Gastroesophageal sphincter (tissue), 3 donors: ENCODE results near the gene ZMYND19.

Source experiments
- EP300 ChIP-seq: sonication (generic); formaldehyde crosslinking; IDR thresholded peaks from one replicate; pipeline ENCODE4 v1.6.1; 2017; ENCODE audit warnings: antibody characterized with exemption, mild to moderate bottlenecking
- POLR2A ChIP-seq, 2 donors: fragments of 450-650 bp; IDR thresholded peaks; one replicate each; pipeline ENCODE4 v1.6.1; 2017; ENCODE audit warnings: antibody characterized with exemption in 2 of 2, mild to moderate bottlenecking in 2 of 2, moderate library complexity in 1 of 2
- POLR2AphosphoS5 ChIP-seq: sonication (generic); formaldehyde crosslinking; IDR thresholded peaks from one replicate; pipeline ENCODE4 v1.6.1; 2017; ENCODE audit warnings: antibody characterized with exemption
- TF ChIP-seq, protein P1 (sequence below), 4 experiments: fragments of 200-600 bp in 2 of 4; fragments of 450-650 bp in 2 of 4; sonication (generic) in 1 of 4; IDR thresholded peaks; one replicate each; pipeline ENCODE4 v1.5.1; 2017 to 2019; ENCODE audit warnings: antibody characterized with exemption in 4 of 4, mild to moderate bottlenecking in 2 of 4, moderate library complexity in 2 of 4

- TF ChIP-seq, protein P1, sequence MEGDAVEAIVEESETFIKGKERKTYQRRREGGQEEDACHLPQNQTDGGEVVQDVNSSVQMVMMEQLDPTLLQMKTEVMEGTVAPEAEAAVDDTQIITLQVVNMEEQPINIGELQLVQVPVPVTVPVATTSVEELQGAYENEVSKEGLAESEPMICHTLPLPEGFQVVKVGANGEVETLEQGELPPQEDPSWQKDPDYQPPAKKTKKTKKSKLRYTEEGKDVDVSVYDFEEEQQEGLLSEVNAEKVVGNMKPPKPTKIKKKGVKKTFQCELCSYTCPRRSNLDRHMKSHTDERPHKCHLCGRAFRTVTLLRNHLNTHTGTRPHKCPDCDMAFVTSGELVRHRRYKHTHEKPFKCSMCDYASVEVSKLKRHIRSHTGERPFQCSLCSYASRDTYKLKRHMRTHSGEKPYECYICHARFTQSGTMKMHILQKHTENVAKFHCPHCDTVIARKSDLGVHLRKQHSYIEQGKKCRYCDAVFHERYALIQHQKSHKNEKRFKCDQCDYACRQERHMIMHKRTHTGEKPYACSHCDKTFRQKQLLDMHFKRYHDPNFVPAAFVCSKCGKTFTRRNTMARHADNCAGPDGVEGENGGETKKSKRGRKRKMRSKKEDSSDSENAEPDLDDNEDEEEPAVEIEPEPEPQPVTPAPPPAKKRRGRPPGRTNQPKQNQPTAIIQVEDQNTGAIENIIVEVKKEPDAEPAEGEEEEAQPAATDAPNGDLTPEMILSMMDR (IDR thresholded peaks at IDR 0.05) = no peak
- TF ChIP-seq POLR2A (IDR thresholded peaks at IDR 0.05) = no peak
- TF ChIP-seq POLR2AphosphoS5 = no peak
- TF ChIP-seq EP300 = no peak
These were observed 42.2 kb upstream of the ZMYND19 start for GRCh38 chr9:137632230-137633161.
